Right lobe of liver (tissue), 4 donors: ENCODE measurements around the gene MLX.
A peak's percentile ranks its signal among the peaks of the same experiment; 100 is the strongest.

Experiments used
- POLR2A ChIP-seq: fragments of 450-650 bp; IDR thresholded peaks from one replicate; pipeline ENCODE4 v1.6.1; 2017; ENCODE audit warnings: antibody characterized with exemption, mild to moderate bottlenecking
- TF ChIP-seq, protein P1 (sequence below), 4 donors: fragments of 200-600 bp in 3 of 4; fragments of 450-650 bp in 1 of 4; IDR thresholded peaks; one replicate each; pipeline versions ENCODE4 v1.5.1 to v1.8.0; 2016 to 2022; ENCODE audit warnings: antibody characterized with exemption in 4 of 4, mild to moderate bottlenecking in 2 of 4
- donor health status: DM: no; HTN: no; CAD: no.
- donor health status: DM: no; HTN: no; CAD: no.
- donor health status: DM: no; HTN: yes; CAD: no.

DNA sequence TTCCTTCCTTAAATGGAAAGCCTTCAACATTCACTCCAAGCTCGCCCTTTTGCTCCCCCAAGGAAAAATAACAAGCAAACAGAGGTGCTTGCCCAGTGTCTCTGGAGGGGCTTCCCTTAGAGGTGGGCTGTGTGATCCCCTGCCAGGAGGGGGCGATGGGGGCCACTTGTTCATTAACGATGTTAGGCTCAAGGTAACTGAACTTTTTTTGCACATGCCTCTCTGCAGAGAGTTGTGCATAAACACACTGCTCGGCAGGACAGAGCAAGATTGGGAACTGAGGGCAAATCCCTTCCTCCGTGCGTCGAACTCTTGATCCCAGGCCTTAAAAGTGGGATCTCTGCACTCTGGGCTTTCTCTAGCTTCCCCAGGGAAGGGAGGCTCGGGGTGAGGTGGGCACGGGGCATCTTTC is 46.4 kb upstream of the MLX start:
- no peak for TF ChIP-seq POLR2A
- TF ChIP-seq, protein P1, sequence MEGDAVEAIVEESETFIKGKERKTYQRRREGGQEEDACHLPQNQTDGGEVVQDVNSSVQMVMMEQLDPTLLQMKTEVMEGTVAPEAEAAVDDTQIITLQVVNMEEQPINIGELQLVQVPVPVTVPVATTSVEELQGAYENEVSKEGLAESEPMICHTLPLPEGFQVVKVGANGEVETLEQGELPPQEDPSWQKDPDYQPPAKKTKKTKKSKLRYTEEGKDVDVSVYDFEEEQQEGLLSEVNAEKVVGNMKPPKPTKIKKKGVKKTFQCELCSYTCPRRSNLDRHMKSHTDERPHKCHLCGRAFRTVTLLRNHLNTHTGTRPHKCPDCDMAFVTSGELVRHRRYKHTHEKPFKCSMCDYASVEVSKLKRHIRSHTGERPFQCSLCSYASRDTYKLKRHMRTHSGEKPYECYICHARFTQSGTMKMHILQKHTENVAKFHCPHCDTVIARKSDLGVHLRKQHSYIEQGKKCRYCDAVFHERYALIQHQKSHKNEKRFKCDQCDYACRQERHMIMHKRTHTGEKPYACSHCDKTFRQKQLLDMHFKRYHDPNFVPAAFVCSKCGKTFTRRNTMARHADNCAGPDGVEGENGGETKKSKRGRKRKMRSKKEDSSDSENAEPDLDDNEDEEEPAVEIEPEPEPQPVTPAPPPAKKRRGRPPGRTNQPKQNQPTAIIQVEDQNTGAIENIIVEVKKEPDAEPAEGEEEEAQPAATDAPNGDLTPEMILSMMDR (IDR thresholded peaks at IDR 0.05): peak in 2 of 4 donors; percentile 16 to 17
